ENCODE data around the gene TPP1.

The TPP1 gene

GRCh38 chr11:6586434-6587359 is 32.5 kb downstream of the TPP1 start:
- no peak for DNase-seq

GRCh38 chr11:6584528-6584927 is 34.7 kb downstream of the TPP1 start:
- no peak for DNase-seq

- DNase-seq = no peak
These were observed 35.6 kb downstream of the TPP1 start for GRCh38 chr11:6583584-6583983.

GRCh38 chr11:6579681-6580080 is 39.5 kb downstream of the TPP1 start:
- DNase-seq = no peak

- DNase-seq = no peak
These were observed 41.1 kb downstream of the TPP1 start for GRCh38 chr11:6578134-6578533.

GRCh38 chr11:6576471-6577373 is 42.5 kb downstream of the TPP1 start:
- no peak for DNase-seq

- no peak for DNase-seq
These were observed 44.2 kb downstream of the TPP1 start for GRCh38 chr11:6574816-6575715.

GRCh38 chr11:6572215-6572614 is 47.0 kb downstream of the TPP1 start:
- no peak for DNase-seq

- no peak for DNase-seq
These were observed 47.7 kb downstream of the TPP1 start for GRCh38 chr11:6571434-6572008.

- DNase-seq = no peak
These were observed 48.4 kb downstream of the TPP1 start for GRCh38 chr11:6570691-6571427.

- DNase-seq = no peak
These were observed 49.5 kb downstream of the TPP1 start for GRCh38 chr11:6569706-6570105.

GRCh38 chr11:6568191-6568918 is 50.9 kb downstream of the TPP1 start:
- no peak for DNase-seq

GRCh38 chr11:6567371-6567745 is 51.9 kb downstream of the TPP1 start:
- DNase-seq = no peak

GRCh38 chr11:6566704-6567370 is 52.4 kb downstream of the TPP1 start:
- no peak for DNase-seq

- DNase-seq = no peak
These were observed 53.1 kb downstream of the TPP1 start for GRCh38 chr11:6565988-6566703.

GRCh38 chr11:6565325-6565724 is 53.9 kb downstream of the TPP1 start:
- DNase-seq = no peak

GRCh38 chr11:6563667-6564066 is 55.6 kb downstream of the TPP1 start:
- DNase-seq = no peak

- DNase-seq = no peak
These were observed 56.1 kb downstream of the TPP1 start for GRCh38 chr11:6563121-6563619.

Measured in activated CD4-positive, alpha-beta T cell treated with anti-CD3 and anti-CD28 coated beads for 1 hour (primary cell).